ENCODE data around the gene MGAT5.

Gene MGAT5

GRCh38 chr2:134501476-134502091, 247.7 kb downstream of the MGAT5 start:
- ATAC-seq (no peak), DNase-seq (no peak)
- no peak overlapping the region for H3K27ac Mint-ChIP-seq

GRCh38 chr2:134502104-134502503, 248.2 kb downstream of the MGAT5 start:
- no peak for ATAC-seq
- H3K4me3 Mint-ChIP-seq = no peak overlapping the region
- H3K27ac Mint-ChIP-seq = no peak overlapping the region
- no peak for DNase-seq
- no peaks in the 10 kb centered on the region for H3K27me3 Mint-ChIP-seq
- no peaks in the 10 kb centered on the region for H3K4me1 Mint-ChIP-seq
- no peaks in the 10 kb centered on the region for H3K9me3 Mint-ChIP-seq

More at GRCh38 chr2:134501476-134502091, 247.7 kb downstream of the MGAT5 start:
- Mint-ChIP-seq H3K4me1 (no peaks in the 10 kb centered on the region), H3K9me3 (no peaks in the 10 kb centered on the region), H3K4me3 (no peak overlapping the region), H3K27me3 (no peaks in the 10 kb centered on the region)

All from stimulated activated naive CD8-positive, alpha-beta T cell treated with anti-CD3 and anti-CD28 coated beads, Interleukin-15, amount 100 ng/mL, for 72 hours (primary cell).